HepG2 (cell line): ENCODE results near the gene EFNA3. TPM values are rescaled to one million over a fixed set of nuclear protein-coding genes. Genes with fewer than 3 reads are reported as not detected.
A peak's percentile ranks its signal among the peaks of the same experiment; 100 is the strongest.

Experiments used
- AKNA ChIP-seq: sonication (generic); formaldehyde crosslinking; IDR thresholded peaks from 2 replicates; pipeline ENCODE4 v1.4.0; 2020; ENCODE audit warnings: missing genetic modification reagents, borderline replicate concordance
- ATRX ChIP-seq: sonication (generic); formaldehyde crosslinking; IDR thresholded peaks from 2 replicates; pipeline ENCODE4 v1.4.0; 2020; ENCODE audit warnings: missing genetic modification reagents, borderline replicate concordance
- HOXA9 ChIP-seq: sonication (generic); formaldehyde crosslinking; IDR thresholded peaks from 2 replicates; pipeline ENCODE4 v1.8.1; 2022; ENCODE audit warnings: missing genetic modification reagents, mild to moderate bottlenecking, moderate library complexity, borderline replicate concordance
- IRF2 ChIP-seq: IDR thresholded peaks from 2 replicates; pipeline ENCODE4 v1.6.1; 2018; ENCODE audit warnings: missing genetic modification reagents, missing compliant biosample characterization
- ISL2 ChIP-seq: sonication (generic); formaldehyde crosslinking; IDR thresholded peaks from 2 replicates; pipeline ENCODE4 v1.5.0; 2020; ENCODE audit warnings: missing genetic modification reagents
- JUNB ChIP-seq: sonication (generic); formaldehyde crosslinking; IDR thresholded peaks from 2 replicates; pipeline ENCODE4 v1.8.0; 2022; ENCODE audit warnings: missing genetic modification reagents, mild to moderate bottlenecking, borderline replicate concordance
- KDM5A ChIP-seq: fragments of 200-600 bp; sonication (generic); IDR thresholded peaks from 2 replicates; pipeline ENCODE4 v1.7.0; 2018; ENCODE audit warnings: antibody characterized with exemption, mild to moderate bottlenecking, low read length, borderline replicate concordance
- MED13 ChIP-seq: sonication (generic); formaldehyde crosslinking; IDR thresholded peaks from 2 replicates; pipeline ENCODE4 v1.5.0; 2020; ENCODE audit warnings: missing genetic modification reagents
- POLR2AphosphoS2 ChIP-seq: IDR thresholded peaks from 2 replicates; pipeline ENCODE4 v1.6.1; 2011; ENCODE audit warnings: low read depth, low read length, improper control_type of control experiment
- RARG ChIP-seq: sonication (generic); formaldehyde crosslinking; IDR thresholded peaks from 2 replicates; pipeline ENCODE4 v1.4.0; 2020; ENCODE audit warnings: low read depth, mild to moderate bottlenecking, missing genetic modification reagents
- TBL1XR1 ChIP-seq: fragments of 150-350 bp; IDR thresholded peaks from 2 replicates; pipeline ENCODE4 v1.6.1; 2014; ENCODE audit warnings: borderline replicate concordance, low read length; ENCODE audit not compliant: partially characterized antibody
- ZNF34 ChIP-seq: sonication (generic); formaldehyde crosslinking; IDR thresholded peaks from 2 replicates; pipeline ENCODE4 v1.4.0; 2020; ENCODE audit warnings: mild to moderate bottlenecking, missing genetic modification reagents, borderline replicate concordance
- ZNF350 ChIP-seq: sonication (generic); formaldehyde crosslinking; IDR thresholded peaks from 2 replicates; pipeline ENCODE4 v1.4.0; 2020; ENCODE audit warnings: mild to moderate bottlenecking, low read depth, missing genetic modification reagents, borderline replicate concordance
- ZNF446 ChIP-seq: sonication (generic); formaldehyde crosslinking; IDR thresholded peaks from 2 replicates; pipeline ENCODE4 v1.5.0; 2020; ENCODE audit warnings: mild to moderate bottlenecking, missing genetic modification reagents
- ZNF616 ChIP-seq: sonication (generic); formaldehyde crosslinking; IDR thresholded peaks from 2 replicates; pipeline ENCODE4 v1.5.0; 2020; ENCODE audit warnings: low read depth, mild to moderate bottlenecking, missing genetic modification reagents
- ZNF629 ChIP-seq: sonication (generic); formaldehyde crosslinking; conservative IDR thresholded peaks from 2 replicates; pipeline ENCODE4 v1.5.0; 2020; ENCODE audit warnings: missing genetic modification reagents
- ZNF678 ChIP-seq: sonication (generic); formaldehyde crosslinking; IDR thresholded peaks from 2 replicates; pipeline ENCODE4 v1.4.0; 2020; ENCODE audit warnings: mild to moderate bottlenecking, missing genetic modification reagents
- ZNF83 ChIP-seq: sonication (generic); formaldehyde crosslinking; IDR thresholded peaks from 2 replicates; pipeline ENCODE4 v1.4.0; 2020; ENCODE audit warnings: missing genetic modification reagents, mild to moderate bottlenecking, borderline replicate concordance
- ZNF839 ChIP-seq: sonication (generic); formaldehyde crosslinking; IDR thresholded peaks from 2 replicates; pipeline ENCODE4 v1.4.0; 2020; ENCODE audit warnings: missing genetic modification reagents, mild to moderate bottlenecking, borderline replicate concordance
- ZSCAN12 ChIP-seq: sonication (generic); formaldehyde crosslinking; IDR thresholded peaks from 2 replicates; pipeline ENCODE4 v1.9.0; 2021; ENCODE audit warnings: mild to moderate bottlenecking, missing genetic modification reagents
- polyA plus RNA-seq, 8 experiments: library from polyadenylated mRNA; depleted of rRNA in 3 of 8; stranded (reverse) in 7 of 8; unstranded in 1 of 8; fragments of >200 nt; fragmentation: Illumina TruSeq in 4 of 8; extraction: Trizol in 4 of 8; gene quantifications; 2 replicates each; pipeline versions ENCODE4 v1.2.1 to v1.2.3, GENCODE V29; 2011 to 2016; ENCODE audit warnings: low read depth in 4 of 8, missing spikeins in 1 of 8, mixed read lengths in 1 of 8; ENCODE audit not compliant: insufficient read depth in 1 of 8
- total RNA-seq, 5 experiments: library from RNA; depleted of rRNA; stranded (reverse); fragments of >200 nt; fragmentation: Illumina TruSeq; extraction: Trizol; gene quantifications; 2 replicates each; pipeline ENCODE4 v1.2.3, GENCODE V29; 2016; ENCODE audit warnings: low read depth in 1 of 5
- TF ChIP-seq, protein P1 (sequence below): fragments of 450-650 bp; IDR thresholded peaks from 2 replicates; pipeline ENCODE4 v1.6.1; 2017; ENCODE audit warnings: mild to moderate bottlenecking

EFNA3 gene
- total and polyA plus RNA-seq, 2 of the 13 experiments (the other 11 are each of a cell fraction or from before 2014, with no cell fraction given), result 1.0 to 5.7 TPM

DNA sequence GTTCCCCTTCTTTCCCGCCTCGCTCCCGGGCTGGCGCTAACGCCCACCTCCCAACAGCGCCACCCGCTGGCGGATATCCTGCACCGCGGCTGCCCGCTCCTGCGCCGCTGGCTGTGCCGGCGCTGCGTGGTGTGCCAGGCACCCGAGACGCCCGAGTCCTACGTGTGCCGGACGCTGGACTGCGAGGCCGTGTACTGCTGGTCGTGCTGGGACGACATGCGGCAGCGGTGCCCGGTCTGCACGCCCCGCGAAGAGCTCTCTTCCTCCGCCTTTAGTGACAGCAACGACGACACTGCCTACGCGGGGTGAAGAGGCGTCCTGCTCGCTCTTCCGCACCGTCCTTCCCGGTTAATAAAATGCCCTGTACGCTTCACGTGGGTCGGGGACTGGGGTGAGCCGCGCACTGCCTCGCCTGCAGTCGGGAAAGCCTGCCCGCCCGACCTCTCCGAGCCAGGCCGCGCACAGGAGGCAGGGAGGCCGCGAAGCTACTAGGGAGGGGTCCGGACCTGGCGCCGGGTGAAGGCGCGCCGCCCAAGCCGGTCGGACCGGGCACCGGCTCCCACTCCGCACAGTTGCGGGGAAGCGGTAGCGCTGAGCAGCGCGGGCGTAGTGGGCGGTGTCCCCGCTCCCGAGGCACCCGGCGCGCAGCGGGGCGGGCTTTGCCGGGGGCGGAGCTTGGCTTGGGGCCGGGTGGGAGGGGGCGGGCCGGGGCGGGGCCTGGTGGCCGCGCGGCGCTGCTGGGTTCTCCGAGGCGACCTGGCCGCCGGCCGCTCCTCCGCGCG, 27.9 kb upstream of the EFNA3 start, which contains the start of gene ADAM15 (continued):
- no peak for TF ChIP-seq RARG
- no peak for TF ChIP-seq ZNF446 (CRISPR knock-in tag)
- TF ChIP-seq POLR2AphosphoS2, result no peak
- no peak; the same call in none of the 2 replicates for TF ChIP-seq ZNF616 (CRISPR knock-in tag)
- TF ChIP-seq ISL2, result no peak
- no peak for TF ChIP-seq ZNF629 (CRISPR knock-in tag)
- no peak for TF ChIP-seq JUNB (CRISPR knock-in tag)
- TF ChIP-seq IRF2, result no peak
- peak; percentile 96 for TF ChIP-seq ZNF839
- peak; percentile 53; the same call in 1 of the 2 replicates for TF ChIP-seq HOXA9 (CRISPR knock-in tag)
- TF ChIP-seq AKNA, result no peak
- peak; percentile 75; the same call in 1 of the 2 replicates for TF ChIP-seq ZNF83 (CRISPR knock-in tag)
- TF ChIP-seq ZNF678 (CRISPR knock-in tag), result no peak
- TF ChIP-seq ATRX (CRISPR knock-in tag), result no peak
- no peak for TF ChIP-seq TBL1XR1
- no peak for TF ChIP-seq ZSCAN12
- TF ChIP-seq, protein P1, sequence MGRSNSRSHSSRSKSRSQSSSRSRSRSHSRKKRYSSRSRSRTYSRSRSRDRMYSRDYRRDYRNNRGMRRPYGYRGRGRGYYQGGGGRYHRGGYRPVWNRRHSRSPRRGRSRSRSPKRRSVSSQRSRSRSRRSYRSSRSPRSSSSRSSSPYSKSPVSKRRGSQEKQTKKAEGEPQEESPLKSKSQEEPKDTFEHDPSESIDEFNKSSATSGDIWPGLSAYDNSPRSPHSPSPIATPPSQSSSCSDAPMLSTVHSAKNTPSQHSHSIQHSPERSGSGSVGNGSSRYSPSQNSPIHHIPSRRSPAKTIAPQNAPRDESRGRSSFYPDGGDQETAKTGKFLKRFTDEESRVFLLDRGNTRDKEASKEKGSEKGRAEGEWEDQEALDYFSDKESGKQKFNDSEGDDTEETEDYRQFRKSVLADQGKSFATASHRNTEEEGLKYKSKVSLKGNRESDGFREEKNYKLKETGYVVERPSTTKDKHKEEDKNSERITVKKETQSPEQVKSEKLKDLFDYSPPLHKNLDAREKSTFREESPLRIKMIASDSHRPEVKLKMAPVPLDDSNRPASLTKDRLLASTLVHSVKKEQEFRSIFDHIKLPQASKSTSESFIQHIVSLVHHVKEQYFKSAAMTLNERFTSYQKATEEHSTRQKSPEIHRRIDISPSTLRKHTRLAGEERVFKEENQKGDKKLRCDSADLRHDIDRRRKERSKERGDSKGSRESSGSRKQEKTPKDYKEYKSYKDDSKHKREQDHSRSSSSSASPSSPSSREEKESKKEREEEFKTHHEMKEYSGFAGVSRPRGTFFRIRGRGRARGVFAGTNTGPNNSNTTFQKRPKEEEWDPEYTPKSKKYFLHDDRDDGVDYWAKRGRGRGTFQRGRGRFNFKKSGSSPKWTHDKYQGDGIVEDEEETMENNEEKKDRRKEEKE, result no peak
- TF ChIP-seq ZNF350 (CRISPR knock-in tag), result peak; percentile 97
- no peak for TF ChIP-seq ZNF34
- peak; percentile 26; the same call in 1 of the 2 replicates for TF ChIP-seq MED13
- no peak for TF ChIP-seq KDM5A
